Calu3 (cell line): Measurements from ENCODE around the gene PLCH2. TPM values are rescaled to one million over a fixed set of nuclear protein-coding genes. Genes with fewer than 3 reads are reported as not detected.

Source experiments
- BruUV-seq: library from RNA; stranded (reverse); fragments of 400-500 nt; replicated peaks from 2 replicates; lab custom pipeline; 2021; lab: Mats Ljungman, UMichigan
- CTCF ChIA-PET: fragments of 300-600 bp; sonication (Branson Sonifier 250); formaldehyde crosslinking; loops from one replicate; lab custom pipeline; 2022; ENCODE audit warnings: antibody characterized with exemption; lab: Charles Lee
- DNase-seq: peaks from one replicate; pipeline ENCODE4 v3.0.0; 2022
- H3K27ac Mint-ChIP-seq: one replicate; pipeline ENCODE4 v1.8.0; 2022; ENCODE audit warnings: mixed read lengths; ENCODE audit not compliant: unreplicated experiment
- H3K27me3 Mint-ChIP-seq: one replicate; pipeline ENCODE4 v1.8.0; 2022; ENCODE audit warnings: mixed read lengths; ENCODE audit not compliant: unreplicated experiment
- H3K36me3 Mint-ChIP-seq: one replicate; pipeline ENCODE4 v1.8.0; 2022; ENCODE audit warnings: mild to moderate bottlenecking, moderate library complexity, mixed read lengths; ENCODE audit not compliant: insufficient read depth, unreplicated experiment
- H3K4me1 Mint-ChIP-seq: one replicate; pipeline ENCODE4 v1.8.0; 2022; ENCODE audit warnings: mild to moderate bottlenecking, low read depth, mixed read lengths; ENCODE audit not compliant: unreplicated experiment
- H3K4me3 Mint-ChIP-seq: one replicate; pipeline ENCODE4 v1.8.0; 2022; ENCODE audit warnings: mild to moderate bottlenecking, low read depth, moderate library complexity, mixed read lengths; ENCODE audit not compliant: unreplicated experiment
- H3K9me3 Mint-ChIP-seq: one replicate; pipeline ENCODE4 v1.8.0; 2022; ENCODE audit warnings: low read depth, mixed read lengths; ENCODE audit not compliant: unreplicated experiment
- CTCF ChIP-seq: fragments of 200-600 bp; IDR thresholded peaks from one replicate; pipeline ENCODE4 v1.8.0; 2022; ENCODE audit warnings: antibody characterized with exemption; ENCODE audit not compliant: unreplicated experiment
- intact Hi-C: fragments of 100-400 bp; cut with micrococcal nuclease; formaldehyde crosslinking; loops from one replicate; pipeline ENCODE4 v1.10.0; 2022; ENCODE audit not compliant: unreplicated experiment
- total RNA-seq: library from RNA; stranded (reverse); gene quantifications from 2 replicates; pipeline ENCODE4 v1.2.3, GENCODE V29; 2022

The PLCH2 gene
- total RNA-seq, 1 experiment from 2014 or later, result 3.1 TPM

- DNase-seq, result no peak
- peaks cover 10% of the 10 kb centered on the region for H3K27me3 Mint-ChIP-seq
- no peaks in the 10 kb centered on the region for H3K36me3 Mint-ChIP-seq
- no peaks in the 10 kb centered on the region for H3K4me1 Mint-ChIP-seq
- intact Hi-C loops, result no loop called here
- H3K9me3 Mint-ChIP-seq, result no peaks in the 10 kb centered on the region
- no peak overlapping the region for H3K27ac Mint-ChIP-seq
- no peak overlapping the region for H3K4me3 Mint-ChIP-seq
- no peak for TF ChIP-seq CTCF
- CTCF ChIA-PET, result interaction anchor here (0.5 kb wide), 1 partner anchor 40 kb away, joined by 3 read pairs; no protein-coding TSS in a partner anchor
- no TSS peak for BruUV-seq
Measured at GRCh38 chr1:2427976-2428375, 48.1 kb upstream of the PLCH2 start.

GRCh38 chr1:2428490-2428889, 47.6 kb upstream of the PLCH2 start:
- H3K4me3 Mint-ChIP-seq, result no peak overlapping the region
- no peak overlapping the region for H3K27ac Mint-ChIP-seq
- H3K4me1 Mint-ChIP-seq, result no peaks in the 10 kb centered on the region
- DNase-seq, result no peak
- no peak for TF ChIP-seq CTCF
- H3K27me3 Mint-ChIP-seq, result peaks cover 10% of the 10 kb centered on the region
- intact Hi-C loops, result no loop called here
- BruUV-seq, result no TSS peak
- no peaks in the 10 kb centered on the region for H3K9me3 Mint-ChIP-seq
- H3K36me3 Mint-ChIP-seq, result no peaks in the 10 kb centered on the region
- CTCF ChIA-PET, result interaction anchor here (0.5 kb wide), 1 partner anchor 39 kb away, joined by 3 read pairs; no protein-coding TSS in a partner anchor

- peaks cover 12% of the 10 kb centered on the region for H3K27me3 Mint-ChIP-seq
- CTCF ChIA-PET, result interaction anchor here (0.6 kb wide), 2 partner anchors 10 to 205 kb away, joined by 3 to 5 read pairs; no protein-coding TSS in a partner anchor
- no peak overlapping the region for H3K27ac Mint-ChIP-seq
- intact Hi-C loops, result no loop called here
- no peak for TF ChIP-seq CTCF
- H3K4me1 Mint-ChIP-seq, result no peaks in the 10 kb centered on the region
- no TSS peak for BruUV-seq
- H3K9me3 Mint-ChIP-seq, result no peaks in the 10 kb centered on the region
- no peak overlapping the region for H3K4me3 Mint-ChIP-seq
- no peaks in the 10 kb centered on the region for H3K36me3 Mint-ChIP-seq
- no peak for DNase-seq
Measured at GRCh38 chr1:2429780-2430591, 46.1 kb upstream of the PLCH2 start.

GRCh38 chr1:2430592-2430973, 45.5 kb upstream of the PLCH2 start:
- no peak for TF ChIP-seq CTCF
- H3K27ac Mint-ChIP-seq, result no peak overlapping the region
- no peaks in the 10 kb centered on the region for H3K36me3 Mint-ChIP-seq
- H3K27me3 Mint-ChIP-seq, result peaks cover 18% of the 10 kb centered on the region
- intact Hi-C loops, result no loop called here
- no peak overlapping the region for H3K4me3 Mint-ChIP-seq
- CTCF ChIA-PET, result interaction anchor here (0.6 kb wide), 1 partner anchor 205 kb away, joined by 3 read pairs; no protein-coding TSS in a partner anchor
- BruUV-seq, result no TSS peak
- H3K4me1 Mint-ChIP-seq, result no peaks in the 10 kb centered on the region
- no peaks in the 10 kb centered on the region for H3K9me3 Mint-ChIP-seq
- no peak for DNase-seq
